Left ventricle myocardium superior (tissue), 1 donor: ENCODE data around the gene CRYBG1. TPM values are rescaled to one million over a fixed set of nuclear protein-coding genes. Genes with fewer than 3 reads are reported as not detected.

ENCODE experiments used
- ATAC-seq: fragments of 200-7000 bp; cut with Tn5 transposase; one replicate; pipeline ENCODE4 v1.9.1; 2020; ENCODE audit warnings: mild to moderate bottlenecking, moderate library complexity
- DNase-seq: peaks from one replicate; pipeline ENCODE4 v3.0.0-alpha.2; 2020
- intact Hi-C: fragments of 100-400 bp; cut with micrococcal nuclease; formaldehyde crosslinking; loops from one replicate; pipeline ENCODE4 v1.11.0; 2022
- total RNA-seq: library from RNA; stranded (reverse); fragmentation: NEBNext Ultra II Directional; extraction: Animal tissue kit (Norgen Biotek cat#: 25700); gene quantifications from one replicate; pipeline ENCODE4 v1.2.1, GENCODE V29; 2021
- donor health status: DM: no; HTN: yes; CAD: no; lungs with severe emphysema.

Gene CRYBG1
- total RNA-seq, 1 donor from 2014 or later, result 2.0 TPM

DNA sequence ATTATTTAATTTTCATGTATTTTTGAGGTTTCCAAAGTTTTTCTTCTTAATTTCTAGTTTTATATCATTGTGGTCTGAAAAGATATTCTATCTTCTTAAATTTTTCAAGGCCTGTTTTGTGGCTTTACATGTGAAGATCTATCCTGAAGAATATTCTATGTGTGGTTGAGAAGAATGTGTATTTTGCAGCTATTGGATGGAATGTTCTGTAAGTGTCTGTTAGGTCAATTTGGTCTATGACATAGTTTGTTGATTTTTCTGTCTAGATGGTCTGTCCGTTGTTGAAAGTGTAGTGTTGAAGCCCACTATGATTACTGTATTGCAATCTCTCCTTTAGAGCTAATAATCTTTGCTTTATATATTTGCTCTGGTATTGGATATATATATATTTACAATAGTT is 125.7 kb downstream of the CRYBG1 start:
- intact Hi-C loops, result no loop called here

DNA sequence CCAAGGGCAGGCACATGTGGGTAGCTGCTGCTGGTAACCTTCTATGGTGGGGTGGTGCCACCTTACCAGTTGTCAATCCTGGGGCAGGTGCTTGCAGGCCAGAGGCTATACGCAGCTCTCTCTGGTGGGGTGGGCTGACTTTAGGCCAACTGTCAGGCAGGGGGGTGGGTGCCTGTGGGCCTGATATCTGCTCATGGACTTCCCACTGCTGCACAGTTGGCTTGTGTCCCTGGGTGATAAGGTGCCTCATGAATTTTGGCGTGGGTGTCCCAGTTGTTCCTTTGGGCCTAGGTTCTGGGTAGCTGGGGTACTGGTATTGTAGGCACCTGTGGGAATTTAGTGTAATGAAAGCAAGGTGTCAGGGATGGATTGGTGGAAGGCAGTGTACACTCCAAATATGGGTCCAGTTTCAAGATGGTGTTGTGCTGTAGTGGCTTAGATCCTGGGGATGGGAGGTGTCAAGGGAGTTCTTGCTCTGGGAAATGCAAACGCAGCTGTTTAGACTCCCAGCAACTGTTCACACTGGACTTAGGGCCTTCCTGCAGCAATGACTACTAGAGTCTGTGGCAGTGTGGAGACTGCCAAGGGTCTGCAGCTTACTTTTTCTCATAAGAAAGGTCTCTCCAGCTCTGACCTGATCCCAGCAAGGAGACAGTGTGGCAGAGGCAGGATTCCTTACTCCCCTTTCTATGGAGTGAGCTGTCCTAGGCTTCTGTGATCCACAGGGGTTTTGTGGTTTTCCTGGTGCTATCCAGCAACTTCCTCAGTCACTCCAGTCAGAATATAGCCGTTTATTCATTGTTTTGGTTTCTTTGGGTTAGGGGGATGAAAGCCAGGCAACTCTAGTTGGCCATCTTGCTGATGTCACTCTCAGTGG is 128.2 kb downstream of the CRYBG1 start:
- DNase-seq, result no peak
- intact Hi-C loops, result no loop called here
- ATAC-seq, result no peak

More for the DNA sequence above, 125.7 kb downstream of the CRYBG1 start:
- no peak for DNase-seq
- ATAC-seq, result no peak

DNA sequence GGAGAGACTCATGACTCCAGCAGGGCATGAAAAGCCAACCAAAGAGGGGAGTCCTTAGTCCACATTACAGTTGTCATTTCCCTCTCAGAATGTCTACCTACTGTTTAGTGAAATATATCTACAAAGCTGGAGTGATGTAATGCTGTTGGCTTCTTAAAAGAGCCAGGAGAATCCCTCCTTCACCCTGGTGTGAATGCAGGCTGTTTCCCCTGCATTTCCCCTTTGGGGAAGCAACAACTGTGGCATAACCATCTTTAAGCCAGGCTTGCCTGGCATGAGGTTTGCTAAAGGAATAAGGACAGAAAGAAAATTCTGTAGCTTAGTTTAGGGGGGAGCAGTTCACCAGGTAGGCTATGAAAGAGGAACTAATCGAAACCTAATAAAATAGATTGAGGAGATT is 129.5 kb downstream of the CRYBG1 start:
- DNase-seq (no peak), ATAC-seq (no peak)
- intact Hi-C loops, result no loop called here

DNA sequence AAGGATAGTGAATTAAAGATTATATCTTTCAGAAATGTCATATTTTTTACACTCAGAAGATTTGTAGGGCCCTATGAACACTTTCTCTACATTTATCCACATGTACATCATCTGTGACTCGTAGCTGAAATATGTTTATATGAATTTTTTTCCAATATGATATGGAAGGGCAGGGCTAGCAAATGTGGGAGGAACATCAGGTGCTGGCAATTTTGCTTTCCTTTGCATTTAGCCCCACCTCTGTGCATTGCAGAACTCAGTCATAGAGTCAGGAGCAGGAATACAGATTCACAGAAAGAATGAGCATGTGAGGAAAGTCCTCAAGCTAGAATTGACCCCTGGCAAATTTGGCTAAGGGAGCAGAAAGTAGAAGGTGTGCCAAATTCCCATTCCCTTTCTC is 129.9 kb downstream of the CRYBG1 start:
- intact Hi-C loops, result no loop called here
- ATAC-seq, result no peak

DNA sequence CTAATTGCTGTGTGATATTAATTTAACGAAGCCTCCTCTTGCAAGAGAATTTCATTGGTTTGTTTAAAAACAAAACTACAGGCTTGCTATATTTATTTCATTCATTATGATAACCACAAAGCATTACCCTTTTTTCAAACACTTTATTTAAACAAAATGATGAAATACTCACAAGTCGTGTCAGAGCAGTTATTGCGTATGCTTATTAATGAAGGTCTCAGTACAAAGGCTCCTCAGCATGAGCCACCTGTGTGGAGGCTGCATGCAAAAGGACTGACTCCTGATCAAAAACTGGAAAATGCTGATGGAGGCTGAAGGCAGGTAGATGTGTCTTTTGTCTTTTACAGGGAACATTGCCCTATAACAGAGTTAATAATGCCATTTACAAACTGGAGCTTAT is 130.5 kb downstream of the CRYBG1 start:
- intact Hi-C loops, result no loop called here
- no peak for ATAC-seq
- no peak for DNase-seq

More for the DNA sequence above, 129.9 kb downstream of the CRYBG1 start:
- no peak for DNase-seq

DNA sequence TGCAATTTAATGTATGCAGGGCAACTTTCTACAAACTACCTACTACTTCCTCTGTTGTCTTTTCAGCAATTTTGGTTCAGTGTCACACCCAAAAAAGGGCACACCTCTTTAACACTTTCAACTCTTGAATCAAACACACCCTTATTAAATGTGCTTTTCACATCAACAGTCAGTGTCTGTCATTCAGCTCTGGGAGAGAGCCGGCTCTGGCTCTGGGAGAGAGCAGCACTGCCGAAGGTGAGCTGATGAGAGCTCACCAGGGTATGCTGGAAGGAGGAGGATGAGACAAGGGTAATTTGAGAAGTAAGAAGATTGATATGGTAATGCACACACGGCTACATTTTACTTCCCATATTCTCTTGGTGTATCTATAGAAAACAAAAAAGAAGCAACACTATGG is 134.5 kb downstream of the CRYBG1 start:
- DNase-seq, result no peak
- ATAC-seq, result no peak
- intact Hi-C loops, result no loop called here

DNA sequence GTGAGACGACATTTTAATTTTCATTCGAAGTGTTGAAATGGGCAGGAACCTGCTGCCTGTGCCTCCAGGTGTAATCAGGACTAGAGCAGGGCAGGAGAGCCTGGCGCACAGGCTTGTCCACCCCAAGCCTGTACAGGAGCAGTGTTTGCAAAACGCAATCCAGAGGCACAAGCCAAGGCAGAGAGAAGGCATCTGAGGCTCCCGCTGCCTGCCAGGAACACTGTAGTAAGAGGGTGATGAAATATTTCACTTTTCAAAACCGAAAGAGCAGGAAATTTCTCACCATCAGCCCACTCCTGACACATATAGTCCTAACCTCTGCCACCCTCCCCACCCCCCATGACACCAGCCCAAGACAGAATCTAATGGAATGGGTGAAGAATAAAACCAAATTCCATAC is 136.3 kb downstream of the CRYBG1 start:
- DNase-seq, result no peak
- intact Hi-C loops, result no loop called here
- no peak for ATAC-seq

DNA sequence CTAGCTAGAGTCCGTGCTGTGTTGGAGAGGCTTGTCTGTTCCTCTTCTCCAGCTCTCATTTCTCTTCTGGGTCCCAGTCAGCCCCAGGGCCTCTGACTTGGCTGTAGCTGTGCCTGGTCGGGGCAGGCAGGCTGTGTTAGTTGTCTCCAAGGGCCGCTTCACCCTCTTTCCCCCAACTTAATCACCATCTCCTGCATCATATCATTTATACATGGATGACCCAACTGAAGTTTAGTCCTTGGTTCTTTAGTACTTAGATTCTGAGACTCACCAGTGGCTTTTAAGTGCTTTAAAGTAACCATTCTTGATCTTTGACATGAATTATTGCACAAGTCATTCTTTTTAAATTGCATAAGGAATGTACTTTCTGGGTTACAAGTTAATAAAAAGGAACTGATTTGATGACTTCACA is 141.4 kb downstream of the CRYBG1 start:
- DNase-seq (no peak), ATAC-seq (no peak)
- intact Hi-C loops, result no loop called here

DNA sequence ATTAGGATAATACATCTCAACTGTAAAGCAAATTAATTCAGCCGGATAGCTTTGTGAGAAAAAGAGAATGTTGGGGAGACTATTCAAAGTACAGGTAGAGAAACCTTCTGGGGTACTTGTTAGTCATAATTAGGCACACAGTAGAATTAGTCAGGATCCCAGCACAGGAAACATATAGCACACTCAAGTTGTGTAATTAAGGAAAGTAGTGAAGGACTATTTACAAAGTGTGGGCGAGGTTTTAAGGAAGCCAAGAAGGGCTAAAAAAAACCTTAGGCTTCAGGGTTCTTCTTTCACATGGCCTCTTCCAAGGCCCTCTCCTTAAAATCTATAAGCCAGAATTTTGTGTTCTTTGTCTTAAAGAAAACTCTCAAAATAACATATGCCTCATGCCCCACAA is 142.0 kb downstream of the CRYBG1 start:
- no peak for DNase-seq
- intact Hi-C loops, result no loop called here
- no peak for ATAC-seq

DNA sequence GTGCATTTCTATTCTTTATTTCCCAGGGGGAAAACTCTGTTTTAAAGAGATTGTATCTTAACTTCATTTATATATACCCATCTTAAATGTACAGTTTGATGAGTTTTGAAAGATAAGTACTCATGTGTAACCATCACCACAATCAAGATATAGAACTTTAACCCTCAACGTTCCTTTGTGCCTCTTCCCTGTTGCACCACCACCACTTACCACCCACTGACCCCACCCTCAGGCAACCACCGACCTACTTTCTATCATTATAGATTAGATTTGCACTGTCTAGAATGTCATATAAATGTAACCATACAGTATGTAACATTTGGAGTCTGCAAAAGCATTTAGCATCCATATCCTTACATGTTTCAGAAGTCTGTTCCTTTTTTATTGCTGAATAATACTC is 147.8 kb downstream of the CRYBG1 start:
- ATAC-seq (no peak), DNase-seq (no peak)
- intact Hi-C loops, result no loop called here

DNA sequence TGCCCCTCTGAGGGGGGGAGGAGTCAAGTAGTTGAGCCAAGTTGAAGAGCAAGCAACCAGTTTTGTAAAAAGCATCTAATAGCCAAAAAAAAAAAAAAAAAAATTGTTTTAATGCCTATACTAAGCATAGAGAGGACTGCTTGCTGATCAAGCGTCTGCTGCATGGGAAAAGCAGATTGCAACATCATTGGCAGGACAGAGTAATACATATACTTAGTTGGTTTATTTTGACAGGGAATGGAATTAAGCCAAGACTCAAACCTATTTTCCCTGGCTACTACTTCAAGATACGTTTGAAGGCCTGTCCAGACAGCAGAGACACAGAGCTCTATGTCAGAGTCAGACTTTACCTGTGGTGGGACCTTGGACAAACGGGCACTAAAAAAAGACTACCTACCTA is 148.3 kb downstream of the CRYBG1 start:
- DNase-seq (no peak), ATAC-seq (no peak)
- intact Hi-C loops, result no loop called here

DNA sequence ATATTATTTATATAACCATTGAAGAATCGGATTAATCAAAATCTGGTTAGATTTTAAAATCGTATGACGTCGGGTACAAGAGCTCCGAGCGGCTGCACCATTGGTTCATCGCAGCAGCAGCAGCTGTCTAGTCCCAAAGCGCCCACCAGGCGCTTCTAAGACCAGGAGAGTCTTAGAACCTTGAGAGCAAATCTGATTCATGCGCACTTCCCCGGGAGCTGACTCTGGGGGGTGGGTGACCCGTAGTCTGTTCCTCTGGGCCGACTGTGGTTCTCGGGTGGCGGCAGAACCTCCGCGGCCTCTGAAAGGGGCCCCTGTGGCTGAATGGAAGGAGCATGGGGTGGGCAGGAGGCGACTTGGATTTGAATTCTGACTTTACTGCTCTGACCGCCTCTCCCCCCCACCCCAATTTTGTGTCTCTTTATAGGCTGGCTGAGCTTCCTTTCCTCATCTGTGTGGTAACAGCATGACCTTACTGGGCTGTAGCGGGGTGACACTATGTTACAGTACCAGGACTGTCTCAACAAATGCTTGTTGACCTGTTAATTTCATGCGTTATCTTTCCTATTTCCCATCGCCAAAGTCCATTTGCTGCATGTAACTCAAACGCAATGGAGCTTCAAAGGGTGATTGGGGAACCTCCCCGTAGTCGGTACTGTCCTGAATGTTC is 149.0 kb downstream of the CRYBG1 start:
- no peak for ATAC-seq
- intact Hi-C loops, result no loop called here
- no peak for DNase-seq

DNA sequence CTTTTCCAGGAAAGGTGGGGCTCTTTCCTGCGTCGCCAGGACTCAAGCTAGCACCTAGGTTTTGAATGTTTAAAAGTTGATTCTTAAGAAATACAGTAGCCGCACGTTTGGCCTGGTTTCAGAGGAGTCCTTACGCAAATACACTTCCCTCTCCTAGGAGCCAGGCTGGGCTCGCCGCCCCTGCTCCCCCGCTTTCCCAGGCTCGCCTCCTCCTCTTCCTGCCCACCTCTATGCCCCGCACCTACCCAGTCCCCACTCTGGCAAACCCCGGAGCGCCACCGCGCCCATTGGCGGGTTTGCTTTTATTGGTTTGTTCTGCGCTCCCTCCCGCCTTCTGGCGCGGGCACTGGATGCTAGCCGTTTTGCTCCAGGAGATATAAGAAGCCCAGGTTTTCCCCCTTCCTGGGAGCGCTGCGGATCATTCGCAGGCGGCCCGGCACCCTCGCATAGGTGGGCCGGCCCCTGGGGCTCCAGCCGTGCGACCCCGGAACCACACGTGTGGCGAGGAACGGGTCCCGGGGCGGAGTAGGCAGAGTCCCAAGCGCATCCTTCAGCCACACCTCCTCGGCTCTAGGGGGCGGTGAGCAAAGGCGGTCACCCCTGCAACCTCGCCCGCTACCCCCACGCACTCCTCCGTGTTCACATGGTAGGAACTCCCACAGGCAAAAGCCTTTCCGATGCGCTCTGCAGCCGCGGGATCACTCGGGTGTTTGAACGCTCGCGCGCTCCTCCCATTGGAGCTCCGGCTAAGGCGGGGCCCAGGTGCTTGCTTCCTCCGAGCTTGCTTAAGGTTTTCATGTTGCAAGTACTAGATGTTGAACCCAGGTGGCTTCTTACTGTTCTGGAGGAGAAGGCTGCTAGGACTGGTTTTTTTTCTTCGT is 149.8 kb downstream of the CRYBG1 start:
- intact Hi-C loops, result no loop called here
- DNase-seq (peak; percentile 61), ATAC-seq (peak; percentile 40)

DNA sequence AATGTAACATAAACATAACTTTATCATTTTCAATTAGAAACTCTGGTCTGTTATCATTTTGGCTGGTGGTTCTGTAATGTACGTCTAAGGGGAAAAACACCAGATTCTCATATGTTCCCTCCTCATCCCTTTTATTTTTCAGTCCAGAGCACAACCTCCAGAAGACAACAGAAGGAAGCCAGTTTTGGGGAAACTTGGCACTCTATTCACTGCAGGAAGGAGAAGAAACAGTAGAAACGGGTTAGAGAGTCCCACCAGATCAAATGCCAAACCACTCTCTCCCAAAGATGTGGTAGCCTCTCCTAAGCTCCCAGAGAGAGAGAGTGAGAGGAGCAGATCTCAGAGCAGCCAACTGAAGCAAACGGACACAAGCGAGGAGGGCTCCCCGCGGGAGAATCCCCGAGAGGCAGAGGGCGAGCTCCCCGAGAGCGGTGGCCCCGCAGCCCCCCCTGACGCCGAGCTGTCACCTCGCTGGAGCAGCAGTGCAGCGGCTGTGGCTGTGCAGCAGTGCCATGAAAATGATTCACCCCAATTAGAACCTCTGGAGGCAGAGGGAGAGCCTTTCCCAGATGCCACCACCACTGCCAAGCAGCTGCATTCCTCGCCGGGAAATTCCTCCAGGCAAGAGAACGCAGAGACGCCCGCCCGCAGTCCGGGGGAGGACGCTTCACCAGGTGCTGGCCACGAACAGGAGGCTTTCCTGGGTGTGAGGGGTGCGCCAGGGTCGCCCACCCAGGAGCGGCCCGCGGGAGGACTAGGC is 151.0 kb downstream of the CRYBG1 start:
- DNase-seq (no peak), ATAC-seq (peak; percentile 36)
- intact Hi-C loops, result no loop called here

DNA sequence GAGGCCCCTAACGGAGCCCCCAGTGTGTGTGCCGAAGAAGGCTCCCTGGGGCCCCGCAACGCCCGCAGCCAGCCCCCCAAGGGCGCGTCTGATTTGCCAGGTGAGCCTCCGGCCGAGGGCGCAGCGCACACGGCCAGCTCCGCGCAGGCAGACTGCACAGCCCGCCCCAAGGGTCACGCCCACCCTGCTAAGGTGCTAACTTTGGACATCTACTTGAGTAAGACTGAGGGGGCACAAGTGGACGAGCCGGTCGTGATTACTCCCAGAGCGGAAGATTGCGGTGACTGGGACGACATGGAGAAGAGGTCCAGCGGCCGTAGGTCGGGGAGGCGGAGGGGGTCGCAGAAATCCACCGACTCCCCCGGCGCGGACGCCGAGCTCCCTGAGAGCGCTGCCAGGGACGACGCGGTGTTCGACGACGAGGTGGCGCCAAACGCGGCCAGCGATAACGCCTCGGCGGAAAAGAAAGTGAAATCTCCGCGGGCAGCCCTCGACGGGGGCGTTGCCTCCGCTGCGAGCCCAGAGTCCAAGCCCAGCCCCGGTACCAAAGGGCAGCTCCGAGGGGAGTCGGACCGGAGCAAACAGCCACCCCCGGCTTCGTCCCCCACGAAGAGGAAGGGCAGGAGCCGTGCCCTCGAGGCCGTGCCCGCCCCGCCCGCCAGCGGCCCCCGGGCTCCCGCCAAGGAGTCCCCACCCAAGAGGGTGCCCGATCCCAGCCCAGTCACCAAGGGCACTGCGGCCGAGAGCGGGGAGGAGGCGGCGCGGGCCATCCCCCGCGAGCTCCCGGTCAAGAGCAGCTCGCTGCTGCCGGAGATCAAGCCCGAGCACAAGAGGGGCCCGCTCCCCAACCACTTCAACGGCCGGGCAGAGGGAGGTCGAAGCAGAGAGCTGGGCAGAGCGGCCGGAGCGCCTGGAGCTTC is 151.8 kb downstream of the CRYBG1 start:
- ATAC-seq (peak; percentile 86), DNase-seq (peak; percentile 77)
- intact Hi-C loops, result no loop called here

DNA sequence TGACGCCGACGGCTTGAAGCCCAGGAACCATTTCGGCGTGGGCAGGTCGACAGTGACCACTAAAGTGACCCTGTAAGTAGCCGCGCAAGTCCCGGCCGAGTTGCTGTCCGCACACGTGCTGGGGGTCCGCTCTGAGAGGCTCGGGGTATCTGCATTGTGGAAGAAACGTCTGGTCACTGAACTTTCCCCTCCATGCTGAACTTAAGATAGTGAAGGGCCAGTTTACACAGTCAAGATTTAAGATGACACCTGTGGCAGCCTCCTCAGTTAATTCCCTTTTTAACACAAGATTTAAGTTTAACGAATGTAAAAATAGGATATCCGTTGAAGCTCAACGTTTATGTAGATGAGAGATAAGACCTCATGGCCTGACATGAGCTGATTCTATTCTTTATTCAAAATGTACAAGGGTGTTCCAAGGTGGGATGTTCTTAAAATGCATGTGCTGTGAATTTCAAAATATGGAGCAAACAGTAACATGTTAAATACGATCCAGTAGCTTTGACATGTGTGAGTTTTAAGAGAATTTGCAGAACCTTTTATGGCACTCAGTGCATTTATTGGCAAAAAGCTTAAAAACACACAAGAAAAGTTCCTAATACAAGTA is 152.6 kb downstream of the CRYBG1 start:
- intact Hi-C loops, result no loop called here
- no peak for DNase-seq
- no peak for ATAC-seq

DNA sequence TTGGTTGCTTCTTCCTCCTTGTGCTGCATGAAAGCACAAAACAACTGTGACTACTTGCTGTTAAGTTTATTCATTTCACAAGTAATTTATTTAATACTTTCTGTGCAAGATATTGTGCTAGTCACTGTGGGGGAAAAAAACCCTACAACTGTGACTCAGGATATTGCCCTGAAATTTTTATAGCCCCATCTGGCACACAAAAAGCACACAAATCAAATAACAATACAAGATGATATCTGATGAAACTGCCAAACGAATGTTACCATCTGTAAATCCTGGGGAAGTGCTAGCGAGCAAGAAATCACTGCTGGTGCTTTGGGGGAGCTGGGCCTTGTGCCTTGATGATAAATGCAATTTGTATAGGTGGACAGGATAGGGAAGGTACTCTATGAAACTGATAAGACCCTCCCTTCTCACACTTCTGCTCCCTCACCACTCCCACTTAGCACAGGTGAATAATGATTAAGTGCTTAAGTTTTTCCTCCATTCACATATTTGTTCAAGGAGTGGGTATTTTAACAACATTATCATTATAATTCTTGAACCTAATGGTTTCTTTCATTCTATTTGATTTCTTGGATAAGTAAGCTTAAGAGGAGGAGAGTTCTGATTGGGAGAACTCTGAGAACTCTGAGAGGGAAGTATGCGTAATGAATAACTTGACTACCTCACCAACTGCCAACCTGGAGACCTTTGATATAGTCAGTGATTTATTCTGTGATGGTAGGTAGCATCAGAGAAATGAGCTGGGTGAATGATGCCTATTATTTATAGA is 153.5 kb downstream of the CRYBG1 start:
- intact Hi-C loops, result no loop called here
- no peak for ATAC-seq
- DNase-seq, result no peak
